Psoas muscle (tissue), 8 donors: Measurements from ENCODE around the gene FMN2. TPM values are rescaled to one million over a fixed set of nuclear protein-coding genes. Genes with fewer than 3 reads are reported as not detected.

Source experiments
- ATAC-seq, 4 donors: fragments of 200-7000 bp; cut with Tn5 transposase; one replicate each; pipeline ENCODE4 v1.9.1; 2020; ENCODE audit warnings: moderate library complexity in 3 of 4, mild to moderate bottlenecking in 2 of 4
- DNase-seq, 2 donors: peaks; one replicate each; pipeline ENCODE4 v3.0.0-alpha.2; 2020
- H3K27ac ChIP-seq: fragments of 200-600 bp; one replicate; pipeline ENCODE4 v1.8.0; 2022
- H3K27me3 ChIP-seq, 3 donors: fragments of 200-600 bp in 1 of 3; one replicate each; pipeline versions ENCODE4 v1.6.1 to v1.8.0; 2013 to 2022; ENCODE audit warnings: low read length in 2 of 3, mild to moderate bottlenecking in 2 of 3, moderate library complexity in 1 of 3; ENCODE audit not compliant: insufficient read depth in 3 of 3
- H3K36me3 ChIP-seq, 2 donors: fragments of 200-600 bp in 1 of 2; one replicate each; pipeline versions ENCODE4 v1.6.1 to v1.8.0; 2013 to 2022; ENCODE audit warnings: low read depth in 1 of 2, mild to moderate bottlenecking in 1 of 2, moderate library complexity in 1 of 2; ENCODE audit not compliant: insufficient read depth in 1 of 2
- H3K4me1 ChIP-seq: fragments of 200-600 bp; one replicate; pipeline ENCODE4 v1.8.0; 2022
- H3K4me3 ChIP-seq: fragments of 200-600 bp; one replicate; pipeline ENCODE4 v1.8.0; 2022; ENCODE audit warnings: mild to moderate bottlenecking
- H3K9me3 ChIP-seq: fragments of 200-600 bp; one replicate; pipeline ENCODE4 v1.8.0; 2022
- CTCF ChIP-seq: fragments of 200-600 bp; IDR thresholded peaks from one replicate; pipeline ENCODE4 v1.8.0; 2022; ENCODE audit warnings: antibody characterized with exemption
- WGBS, 3 donors: extraction: QIAGEN DNeasy Blood & Tissue Kit; methylation state at CpG; one replicate each; pipeline versions ENCODE4 v1.1.6 to v1.1.7; 2013; 5-methylcytosine and 5-hydroxymethylcytosine counted together
- intact Hi-C, 2 donors: fragments of 100-400 bp; cut with DNase I; formaldehyde crosslinking; loops; one replicate each; pipeline versions ENCODE4 v1.11.0 to v1.14.2; 2022
- polyA plus RNA-seq, 3 donors: library from polyadenylated mRNA; stranded (reverse); fragments of 200-250 nt; gene quantifications; one replicate each; pipeline ENCODE4 v1.2.3, GENCODE V29; 2013
- total RNA-seq, 4 donors: library from RNA; stranded (reverse); fragmentation: NEBNext Ultra II Directional in 2 of 4; extraction: Animal tissue kit (Norgen Biotek cat#: 25700) in 2 of 4; gene quantifications; one replicate each; pipeline versions ENCODE4 v1.2.1 to v1.2.4, GENCODE V29; 2021 to 2023
- donor health status: healthy with polysubstance abuse.
- donor health status: DM: no; HTN: no; CAD: no; lungs with moderate emphysema.
- donor health status: Bipolar disorder and iron deficiency.
- donor health status: healthy.
- donor health status: DM: yes; HTN: yes; CAD: no.
- donor health status: DM: no; HTN: no; CAD: no.
- donor health status: DM: no; HTN: no; CAD: no.
- donor health status: DM: yes; HTN: yes; CAD: no.

FMN2 gene
- total and polyA plus RNA-seq, 7 donors: 0.15 to 1.1 (median 0.52) TPM; not detected in 2

GRCh38 chr1:240128366-240128765, 36.7 kb downstream of the FMN2 start:
- H3K9me3 ChIP-seq: no peaks in the 10 kb centered on the region
- intact Hi-C loops: no loop called here
- TF ChIP-seq CTCF: no peak
- ATAC-seq (no peak), DNase-seq (no peak)
- H3K4me3 ChIP-seq: no peak overlapping the region
- H3K27ac ChIP-seq: no peak overlapping the region
- H3K36me3 ChIP-seq: no peaks in the 10 kb centered on the region
- 96 to 100% (median 97%) methylated on average over 2 of the region's 2 CpGs for WGBS, 3 donors
- no peaks in the 10 kb centered on the region for H3K4me1 ChIP-seq
- H3K27me3 ChIP-seq: peaks cover 0 to 5% (median 0%) of the 10 kb centered on the region in 3 donors

- TF ChIP-seq CTCF: no peak
- intact Hi-C loops: no loop called here
- H3K9me3 ChIP-seq: no peaks in the 10 kb centered on the region
- WGBS, 3 donors: 82 to 95% (median 91%) methylated on average over 1 of the region's 1 CpG
- no peak for ATAC-seq
- DNase-seq: no peak
- H3K27me3 ChIP-seq: peaks cover 0 to 8% (median 0%) of the 10 kb centered on the region in 3 donors
- H3K27ac ChIP-seq: no peak overlapping the region
- no peaks in the 10 kb centered on the region for H3K36me3 ChIP-seq
- H3K4me3 ChIP-seq: no peak overlapping the region
- no peaks in the 10 kb centered on the region for H3K4me1 ChIP-seq
Measured at GRCh38 chr1:240134113-240134512, 42.4 kb downstream of the FMN2 start.

- H3K36me3 ChIP-seq: no peaks in the 10 kb centered on the region
- DNase-seq: no peak
- WGBS, 3 donors: 72 to 84% (median 78%) methylated on average over 2 of the region's 2 CpGs
Measured at GRCh38 chr1:240134596-240134995, 42.9 kb downstream of the FMN2 start.

GRCh38 chr1:240136402-240136801, 44.7 kb downstream of the FMN2 start:
- Histone ChIP-seq H3K4me3 (no peak overlapping the region), H3K9me3 (no peaks in the 10 kb centered on the region), H3K27ac (no peak overlapping the region), H3K36me3 (no peaks in the 10 kb centered on the region), H3K4me1 (no peaks in the 10 kb centered on the region), H3K27me3 (peaks cover 0 to 3% (median 0%) of the 10 kb centered on the region in 3 donors)
- DNase-seq (no peak), ATAC-seq (no peak)
- no peak for TF ChIP-seq CTCF
- intact Hi-C loops: no loop called here
- WGBS, 3 donors: 72 to 78% (median 74%) methylated on average over 3 of the region's 3 CpGs

More at GRCh38 chr1:240134596-240134995, 42.9 kb downstream of the FMN2 start:
- Histone ChIP-seq H3K27ac (no peak overlapping the region), H3K4me3 (no peak overlapping the region), H3K27me3 (peaks cover 0 to 8% (median 0%) of the 10 kb centered on the region in 3 donors), H3K9me3 (no peaks in the 10 kb centered on the region), H3K4me1 (no peaks in the 10 kb centered on the region)
- TF ChIP-seq CTCF: no peak
- intact Hi-C loops: no loop called here
- ATAC-seq: no peak

- no peak for ATAC-seq
- no peaks in the 10 kb centered on the region for H3K36me3 ChIP-seq
- intact Hi-C loops: no loop called here
- H3K27me3 ChIP-seq: no peaks in the 10 kb centered on the region
- TF ChIP-seq CTCF: no peak
- no peak for DNase-seq
- no peaks in the 10 kb centered on the region for H3K4me1 ChIP-seq
- H3K27ac ChIP-seq: no peak overlapping the region
- H3K9me3 ChIP-seq: no peaks in the 10 kb centered on the region
- no peak overlapping the region for H3K4me3 ChIP-seq
- 43 to 46% (median 46%) methylated on average over 4 of the region's 4 CpGs for WGBS, 3 donors
Measured at GRCh38 chr1:240138867-240139266, 47.2 kb downstream of the FMN2 start.
